A172 (cell line): ENCODE results near the gene NR1H2. TPM values are rescaled to one million over a fixed set of nuclear protein-coding genes. Genes with fewer than 3 reads are reported as not detected.
"Not testable (repeated sequence)": the region's sequence is repeated elsewhere in the genome, so short reads cannot be mapped to it uniquely, and the experiment has no call there.

ENCODE experiments used
- DNase-seq: peaks from one replicate; pipeline ENCODE4 v3.0.0-alpha.2; 2015; ENCODE audit warnings: low spot score
- total RNA-seq: library from RNA; depleted of rRNA; stranded (reverse); fragments of >200 nt; shearing (Covaris generic); gene quantifications from 2 replicates; pipeline ENCODE4 v1.2.3, GENCODE V29; 2014; rRNA removed

NR1H2 gene
- total RNA-seq: 96.8 and 97.3 TPM in 2 replicates

DNA sequence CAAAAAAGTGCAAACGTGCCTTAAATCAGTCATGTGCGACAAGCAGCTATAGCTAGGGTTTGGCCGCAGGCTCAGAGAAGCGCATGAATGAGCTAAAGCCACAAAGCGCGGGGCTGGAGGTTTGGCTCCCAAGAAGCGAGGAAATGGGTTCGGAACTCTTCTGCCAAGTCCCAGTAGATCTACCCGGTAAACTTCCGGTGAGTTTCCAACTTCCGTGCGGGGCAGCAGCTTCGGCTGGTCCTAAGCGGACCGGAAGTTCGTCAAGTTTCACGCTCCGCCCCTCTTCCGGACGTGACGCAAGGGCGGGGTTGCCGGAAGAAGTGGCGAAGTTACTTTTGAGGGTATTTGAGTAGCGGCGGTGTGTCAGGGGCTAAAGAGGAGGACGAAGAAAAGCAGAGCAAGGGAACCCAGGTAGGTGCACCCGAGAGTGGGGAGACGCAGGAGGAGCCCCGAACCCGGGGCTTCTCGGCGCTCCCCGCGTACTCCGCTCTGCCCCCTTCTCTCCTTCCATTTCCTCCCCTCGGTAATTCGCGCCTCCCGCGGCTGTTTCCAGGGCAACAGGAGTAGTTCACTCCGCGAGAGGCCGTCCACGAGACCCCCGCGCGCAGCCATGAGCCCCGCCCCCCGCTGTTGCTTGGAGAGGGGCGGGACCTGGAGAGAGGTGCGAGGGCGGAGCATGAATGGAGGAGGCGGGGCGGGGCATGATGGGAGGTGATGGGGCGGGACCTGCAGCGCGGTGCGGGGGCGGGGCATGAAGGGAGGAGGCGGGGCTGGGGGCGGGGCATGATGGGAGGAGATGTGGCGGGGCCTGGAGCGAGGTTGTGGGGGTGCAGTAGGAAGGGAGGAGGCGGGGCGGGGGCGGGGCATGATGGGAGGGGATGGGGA lies at the start of gene NR1H2:
Gene NR1H2 (plus strand): TSS at position 292 of the 885 bp plus-strand sequence. CDS start 1,149 bp downstream, outside the sequence.
- peak; percentile 97 for DNase-seq

DNA sequence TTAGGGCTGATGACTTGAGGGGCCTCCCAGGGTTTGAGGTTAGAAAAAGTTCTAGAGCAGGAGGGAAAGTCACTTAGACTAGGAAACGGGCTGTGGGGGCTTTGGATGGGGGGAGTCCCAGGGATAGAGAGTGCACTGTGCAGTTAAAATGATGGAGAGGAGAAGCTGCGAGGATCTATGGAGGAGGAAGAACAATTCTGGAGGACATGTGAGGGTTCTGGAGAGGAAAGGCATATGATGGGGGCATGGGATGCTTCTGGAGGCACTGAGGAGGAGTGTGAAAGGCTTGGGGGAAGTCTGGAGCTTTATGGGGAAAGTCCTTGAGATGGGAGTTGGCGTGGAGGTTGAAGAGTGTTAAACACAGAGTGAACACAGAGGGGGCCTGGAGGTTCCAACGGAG lies 49.2 kb upstream of the NR1H2 start:
- no peak for DNase-seq

DNA sequence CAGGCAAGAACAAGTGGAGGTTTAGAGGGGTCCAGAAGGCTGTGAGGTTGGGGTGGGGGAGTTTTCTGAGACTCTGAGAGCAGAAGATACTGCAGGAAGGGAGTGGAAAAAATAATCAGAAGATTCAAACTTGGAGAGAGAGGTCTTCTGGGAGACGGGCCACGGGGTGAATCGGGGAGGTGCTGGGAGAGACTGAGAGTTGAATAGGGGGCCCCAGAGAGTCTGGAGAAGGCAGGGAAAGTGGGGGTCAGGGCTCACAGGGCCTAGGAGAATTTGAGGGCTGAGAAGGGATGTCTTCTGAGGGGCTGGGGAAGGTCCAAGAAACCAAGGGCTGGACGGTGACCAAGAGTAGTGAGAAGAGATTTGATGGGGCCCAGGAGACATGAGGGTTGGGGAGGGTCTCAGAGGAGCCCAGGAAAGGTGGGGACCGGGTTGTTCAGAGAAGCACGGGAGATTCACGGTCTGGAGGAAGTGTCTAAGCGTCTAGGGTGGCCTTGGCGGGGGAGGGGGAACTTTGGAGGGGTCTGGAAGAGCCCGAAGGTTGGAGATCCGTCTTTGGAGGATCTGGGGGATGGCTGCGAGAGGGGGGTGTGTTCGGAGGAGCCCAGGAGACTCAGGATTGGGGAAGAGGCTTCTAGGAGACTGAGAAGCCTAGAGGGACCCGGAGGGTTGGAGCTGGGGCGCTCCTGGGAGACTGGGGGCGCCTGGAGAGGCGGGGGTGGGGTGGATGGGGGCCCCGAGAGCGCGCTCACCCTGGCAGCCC lies 48.6 kb upstream of the NR1H2 start:
- no peak for DNase-seq

DNA sequence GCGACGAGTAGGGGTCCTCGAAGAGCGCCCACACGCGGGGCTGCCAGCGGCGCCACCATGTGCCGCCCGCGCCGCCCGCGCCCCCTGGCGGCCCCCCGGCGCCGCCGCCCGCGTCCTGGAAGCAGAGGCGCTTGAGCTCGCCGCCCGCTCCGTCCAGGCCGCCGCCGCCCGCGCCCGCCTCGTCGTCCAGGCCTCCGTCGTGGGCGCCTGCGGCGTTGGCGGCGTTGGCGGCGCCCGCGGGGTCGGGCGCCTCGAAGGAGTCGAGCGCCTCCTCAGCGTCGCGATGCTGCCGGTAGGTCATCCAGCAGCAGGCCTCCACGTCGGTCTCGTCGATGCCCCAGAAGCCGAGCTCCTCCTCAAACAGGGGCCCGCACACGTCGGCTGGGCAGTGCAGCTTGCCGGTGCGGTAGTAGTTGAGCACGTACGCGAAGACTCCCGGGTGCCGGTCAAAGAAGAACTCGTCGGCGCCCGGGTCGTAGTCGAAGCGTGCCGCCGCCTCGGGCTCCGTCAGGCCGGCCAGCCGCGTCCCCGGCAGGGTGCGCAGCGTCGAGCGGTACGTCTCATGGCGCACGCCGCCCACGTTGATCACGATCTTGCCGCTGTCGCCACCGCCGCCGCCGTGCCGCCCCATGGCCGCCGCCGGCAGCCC lies 47.9 kb upstream of the NR1H2 start:
- no peak for DNase-seq

DNA sequence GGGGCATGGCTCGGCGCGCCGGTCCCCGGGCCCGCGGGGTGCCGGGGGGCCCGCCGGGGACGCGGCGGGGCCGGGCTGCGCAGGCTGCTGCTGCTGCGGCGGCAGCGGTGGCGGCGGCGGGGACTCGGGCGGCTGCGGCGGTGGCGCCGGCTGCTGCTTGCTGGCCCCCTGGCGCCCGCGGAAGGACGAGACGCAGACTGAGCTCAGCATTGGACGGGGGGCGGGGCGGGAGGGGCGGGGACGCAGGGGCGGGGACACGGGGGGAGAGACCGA lies 47.4 kb upstream of the NR1H2 start:
- no peak for DNase-seq

DNA sequence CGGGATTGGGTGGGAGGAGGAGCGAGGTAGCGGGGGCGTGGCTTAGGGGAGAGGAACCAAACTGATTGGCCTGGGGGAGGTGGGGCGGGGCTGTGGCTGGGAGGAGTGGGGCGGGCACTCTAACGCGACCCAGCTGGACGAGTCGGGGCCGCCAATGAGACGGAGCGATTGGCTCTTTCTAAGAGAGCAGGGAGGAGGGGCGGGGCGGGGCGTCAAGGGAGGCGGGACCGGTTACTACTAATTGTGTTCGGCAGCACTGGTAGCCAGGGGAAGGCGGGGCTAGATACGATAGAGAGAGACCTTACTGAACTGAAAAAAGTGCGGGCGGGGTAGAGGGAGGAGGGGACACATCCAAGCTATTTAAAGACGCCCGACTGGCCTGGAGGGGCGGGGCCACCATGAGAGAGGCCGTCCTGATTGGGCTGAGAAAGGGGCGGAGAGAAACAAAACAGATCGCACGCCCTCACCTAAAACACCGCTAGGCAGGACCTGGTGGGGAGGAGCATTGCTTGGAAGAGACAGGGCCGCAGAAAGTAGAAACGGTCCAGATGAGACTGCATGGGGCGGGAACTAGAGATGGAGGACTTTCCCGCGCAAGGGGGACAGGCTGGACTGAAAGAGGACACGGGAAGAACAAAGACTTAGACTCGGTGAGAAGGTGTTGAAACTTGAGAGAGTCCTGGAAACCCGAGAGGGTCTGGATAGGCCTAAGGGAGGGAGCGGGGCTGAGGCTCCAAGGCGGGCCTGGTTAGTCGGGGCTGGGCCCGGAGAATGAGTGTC lies 46.9 kb upstream of the NR1H2 start, which contains the start of gene KCNC3:
Gene KCNC3 (minus strand): TSS at position 232 of the 780 bp plus-strand sequence. CDS start 295 bp downstream, outside the sequence.
- DNase-seq: peak; percentile 100

DNA sequence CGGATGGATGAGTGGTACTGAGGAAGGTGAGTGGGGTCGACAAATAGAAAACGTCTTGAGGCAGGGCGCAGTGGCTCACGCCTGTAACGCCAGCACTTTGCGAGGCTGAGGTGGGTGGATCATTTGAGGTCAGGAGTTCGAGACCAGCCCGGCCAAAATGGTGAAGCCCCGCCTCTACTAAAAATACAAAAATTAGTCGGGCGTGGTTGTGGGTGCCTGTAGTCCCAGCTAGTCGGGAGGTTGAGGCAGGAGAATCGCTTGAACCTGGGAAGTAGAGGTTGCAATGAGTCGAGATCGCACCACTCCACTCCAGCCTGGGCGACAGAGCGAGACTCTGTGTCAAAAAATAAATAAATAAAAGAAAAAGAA lies 46.3 kb upstream of the NR1H2 start:
- not testable (repeated sequence) for DNase-seq

DNA sequence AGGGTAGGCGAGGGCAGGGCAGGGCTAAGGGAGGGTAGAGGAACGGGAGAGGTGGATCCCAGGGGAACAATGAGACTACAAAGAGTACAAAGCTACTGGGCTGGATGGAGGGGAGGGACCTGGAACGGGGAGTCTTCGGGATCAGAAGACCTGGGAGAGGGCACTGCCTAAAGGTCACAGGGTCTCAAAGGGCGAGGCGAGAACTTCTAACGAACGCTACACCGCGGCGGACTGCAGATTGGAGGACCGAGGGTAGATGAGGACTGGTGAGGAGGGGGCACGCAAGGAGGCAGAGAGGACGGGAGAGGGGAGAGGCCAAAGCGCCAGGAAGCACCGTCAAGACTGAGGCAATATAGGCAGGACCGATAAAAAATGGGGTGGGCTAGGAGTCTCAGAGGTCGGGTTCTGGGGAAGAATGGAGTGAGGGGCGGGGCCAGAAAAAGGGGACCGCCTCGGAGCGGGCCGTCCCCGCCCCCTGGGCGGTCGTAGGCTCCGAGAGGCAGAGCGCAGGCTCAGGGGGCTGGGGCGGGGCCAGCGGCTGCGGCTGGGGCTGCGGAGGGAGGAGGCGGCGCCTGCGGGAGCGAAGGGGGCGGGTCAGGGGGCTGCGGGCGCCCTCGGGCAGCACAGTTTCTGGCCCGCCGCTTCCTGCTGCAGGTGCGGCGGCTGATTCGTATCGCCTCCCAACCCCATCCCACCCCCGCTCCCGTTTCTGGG lies 45.7 kb upstream of the NR1H2 start:
- peak; percentile 47 for DNase-seq

DNA sequence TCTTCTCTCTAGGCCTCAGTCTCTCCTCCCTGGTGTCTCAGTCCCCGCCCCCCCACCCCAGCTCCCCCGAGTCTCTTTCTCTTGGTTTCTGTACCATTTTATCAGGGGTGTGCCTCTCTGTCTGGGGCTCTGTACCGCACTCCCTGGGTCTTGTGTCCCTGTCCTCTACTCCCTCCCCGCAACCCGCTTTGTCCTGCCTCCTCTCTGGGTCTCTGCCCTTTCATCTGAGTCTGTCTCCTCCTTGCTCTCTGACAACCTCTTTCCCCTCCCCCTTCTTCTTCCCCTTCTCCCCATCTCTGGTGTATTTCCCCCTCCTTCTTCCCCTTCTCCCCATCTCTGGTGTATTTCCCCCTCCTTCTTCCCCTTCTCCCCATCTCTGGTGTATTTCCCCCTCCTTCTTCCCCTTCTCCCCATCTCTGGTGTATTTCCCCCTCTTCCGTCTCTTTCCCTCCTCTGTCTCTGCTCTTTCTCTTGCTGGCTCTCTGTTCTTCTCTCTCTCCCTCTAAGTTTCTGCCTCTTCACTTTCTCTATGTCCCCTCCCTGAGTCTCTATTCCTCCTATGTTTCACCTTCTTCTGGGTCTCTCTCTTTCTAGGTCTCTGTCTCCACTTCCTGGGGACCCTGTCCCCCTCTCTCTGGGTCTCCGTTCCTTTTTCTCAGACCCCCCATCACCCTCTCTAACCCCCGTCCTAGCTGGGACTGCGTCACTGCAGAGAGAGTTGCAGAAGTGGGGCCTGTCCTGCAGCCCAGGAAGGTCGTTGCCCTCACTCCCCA lies 44.9 kb upstream of the NR1H2 start:
- DNase-seq: no peak

DNA sequence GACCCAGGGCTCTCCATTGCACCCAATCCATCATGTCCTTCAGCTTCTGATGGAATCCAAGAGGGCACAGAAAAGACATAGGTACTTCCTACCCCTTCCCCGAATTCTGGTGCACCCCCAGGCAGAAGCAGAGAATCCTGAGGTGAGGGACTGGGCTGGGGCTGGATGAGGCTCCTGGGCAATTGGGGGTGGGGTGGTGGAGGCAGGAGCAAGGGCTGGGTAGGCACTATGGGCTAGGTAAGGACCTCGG lies 44.3 kb upstream of the NR1H2 start:
- DNase-seq: no peak

DNA sequence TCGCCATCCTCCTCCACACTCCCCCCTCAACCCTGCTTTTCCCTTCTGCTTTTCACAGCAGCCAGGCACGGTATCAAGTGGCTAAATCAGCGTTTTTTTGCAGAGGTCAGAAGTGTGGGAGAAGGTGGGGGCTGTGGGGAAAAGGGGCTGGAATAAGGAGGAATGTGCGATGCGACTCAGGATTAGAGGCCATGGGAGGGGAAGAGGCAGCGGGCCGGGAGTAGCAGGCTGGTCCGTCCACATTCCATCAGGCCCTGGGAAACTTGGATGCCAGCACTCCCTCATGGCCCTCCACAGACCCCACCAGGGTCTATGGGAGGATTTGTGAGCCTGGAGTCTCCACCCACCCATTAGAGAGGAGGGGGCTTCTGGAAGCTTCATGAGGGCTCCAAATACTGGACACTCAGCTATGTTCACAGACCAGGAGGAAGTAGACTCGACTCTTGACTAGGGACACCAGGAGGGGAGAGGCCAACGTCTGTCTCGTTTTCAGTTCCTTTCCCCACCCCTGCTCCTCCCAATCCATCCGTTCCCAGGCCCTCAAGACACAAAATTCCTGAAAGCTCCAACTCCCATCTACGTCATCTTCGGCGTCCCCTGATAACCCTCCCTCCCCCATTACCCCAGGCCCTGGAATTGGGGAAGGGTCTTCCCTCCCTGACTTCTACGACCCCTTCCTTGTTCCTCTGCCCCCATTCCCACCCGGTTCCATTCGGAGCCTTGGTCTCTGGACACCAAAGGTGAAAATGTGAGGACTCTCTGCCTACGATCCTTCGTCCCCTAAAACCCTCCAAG lies 43.8 kb upstream of the NR1H2 start:
- no peak for DNase-seq

DNA sequence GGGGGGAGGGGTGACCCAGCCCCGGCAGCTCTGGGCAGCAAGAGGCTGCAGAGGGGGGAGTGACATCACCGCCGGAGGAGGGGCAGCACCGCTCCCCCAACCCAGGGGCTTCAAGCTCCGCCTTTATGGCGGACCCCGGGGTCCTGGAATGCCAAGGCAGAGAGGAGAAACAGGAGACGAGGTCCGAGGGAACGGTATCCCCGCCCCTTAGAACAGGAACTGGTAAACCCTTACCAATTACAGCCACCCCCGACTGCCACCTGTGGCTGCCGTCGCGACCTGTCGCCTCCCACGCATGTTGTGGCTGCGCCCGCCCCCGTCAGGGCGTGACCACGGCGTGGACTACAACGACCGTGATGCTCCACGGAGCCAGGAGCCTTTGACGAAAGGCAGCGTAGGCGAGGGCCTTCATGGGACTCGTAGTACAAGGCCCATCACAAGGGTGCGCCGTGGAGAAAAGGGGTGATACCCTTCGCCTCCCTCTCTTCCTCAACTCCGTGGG lies 43.0 kb upstream of the NR1H2 start:
- peak; percentile 92 for DNase-seq

DNA sequence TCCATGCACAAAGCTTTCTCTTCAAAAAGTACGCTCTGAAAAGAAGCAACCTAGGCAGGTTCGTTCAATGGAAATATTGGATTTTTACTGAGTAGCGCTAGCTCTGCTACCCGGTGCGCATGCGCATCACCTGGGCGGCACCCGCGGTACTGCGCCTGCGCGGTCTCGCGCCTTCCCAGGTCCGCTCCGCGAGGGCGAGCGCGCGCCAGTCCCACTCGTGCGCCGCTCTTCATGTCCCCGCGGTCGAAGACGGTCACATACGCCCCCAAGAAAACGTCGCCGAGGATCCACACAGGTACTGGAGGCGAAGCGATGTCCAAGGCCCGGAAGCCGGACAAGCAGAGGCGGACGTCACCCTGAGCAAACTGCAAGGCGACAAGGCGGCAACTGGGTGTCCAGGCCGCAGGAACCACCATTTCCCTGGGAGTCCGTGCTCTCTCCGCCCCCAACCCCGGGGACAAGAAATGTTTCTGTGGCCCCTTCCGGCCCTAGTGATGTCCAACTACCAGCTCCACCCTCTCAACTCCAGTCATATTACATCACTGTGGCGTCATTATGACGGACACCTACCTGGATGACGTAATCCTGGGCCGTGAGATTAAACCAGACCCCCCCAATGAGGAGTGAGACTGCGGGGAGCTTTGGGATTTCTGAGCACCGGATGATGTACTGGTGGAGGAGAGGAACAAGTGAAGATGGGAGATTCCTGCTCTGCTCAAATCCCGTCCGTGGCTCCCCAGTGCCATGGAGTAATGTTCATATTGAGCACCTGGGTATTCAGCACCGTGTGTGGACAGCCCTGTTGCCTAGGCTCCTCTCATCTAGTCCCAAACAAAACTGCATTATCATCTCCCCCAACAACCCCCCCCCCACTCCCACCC lies 42.3 kb upstream of the NR1H2 start:
- DNase-seq: no peak

DNA sequence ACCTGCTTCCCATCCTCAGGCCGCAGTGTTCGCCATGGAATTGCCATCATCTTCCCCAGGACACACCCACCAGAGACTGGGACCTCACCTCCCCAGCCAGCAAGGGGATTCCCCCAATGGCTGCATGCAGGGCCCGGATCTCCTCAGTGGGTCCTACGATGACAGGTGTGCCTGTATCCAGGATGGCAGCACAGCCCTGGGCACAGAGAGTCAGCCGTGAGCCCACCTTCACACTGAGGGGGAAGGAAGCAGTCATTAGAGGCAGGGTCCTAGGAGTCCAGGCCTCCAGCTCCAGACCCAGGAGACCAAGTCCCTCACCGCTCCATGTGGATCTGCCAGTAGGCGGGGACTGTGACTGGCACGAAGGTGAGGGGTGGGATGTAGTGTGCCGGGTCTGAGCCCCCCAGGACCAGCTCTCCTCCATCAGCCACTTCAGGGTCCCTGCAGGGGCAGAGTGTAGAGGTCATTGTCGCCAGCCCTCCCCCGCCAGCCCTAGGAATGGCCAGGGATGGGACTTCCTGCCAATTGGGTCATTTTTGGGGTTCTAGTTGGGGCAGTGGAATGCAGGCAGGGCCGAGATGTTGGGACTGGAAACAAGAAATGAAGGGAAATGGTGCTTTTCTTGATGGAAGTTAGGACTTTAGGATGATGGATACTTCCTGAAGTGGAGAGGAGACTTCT lies 41.4 kb upstream of the NR1H2 start:
- DNase-seq: no peak

DNA sequence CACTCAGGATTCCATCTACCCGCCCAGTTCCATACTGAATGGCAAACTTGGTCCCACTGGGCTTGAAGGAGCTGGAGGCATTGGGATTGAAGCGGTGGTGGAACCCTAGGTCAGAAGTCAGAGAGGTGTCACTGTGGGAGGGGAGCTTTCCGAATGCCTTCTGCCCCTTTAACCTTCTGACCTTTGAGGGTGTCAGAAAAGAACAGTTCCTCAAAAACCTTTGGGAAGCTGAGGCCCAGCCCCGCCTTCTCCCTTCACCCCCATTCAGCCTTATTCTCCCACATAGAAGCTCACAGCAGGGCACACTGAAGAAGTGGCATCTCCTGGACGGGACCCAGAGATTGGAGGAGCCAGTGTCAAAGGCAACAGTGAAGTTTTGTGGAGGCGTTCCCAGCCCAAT lies 39.2 kb upstream of the NR1H2 start:
- not testable (repeated sequence) for DNase-seq

DNA sequence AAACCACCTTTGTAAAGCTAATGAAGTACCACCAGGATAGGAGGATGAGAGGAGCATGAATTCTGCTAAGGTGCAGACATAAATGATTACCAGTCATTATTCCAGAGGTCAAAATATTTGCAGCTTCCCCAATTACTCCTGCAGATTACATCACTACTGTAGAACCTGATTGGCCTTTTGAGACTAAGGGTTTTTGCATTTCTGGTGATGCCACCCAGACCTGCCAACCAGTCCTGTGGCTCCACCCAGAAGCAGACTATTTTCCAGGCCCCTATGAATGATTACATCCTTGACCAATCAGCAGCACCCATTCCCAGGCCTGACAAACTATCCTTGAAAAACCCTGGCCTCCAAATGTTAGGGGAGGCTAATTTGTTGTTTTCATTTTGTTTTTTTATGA lies 35.9 kb upstream of the NR1H2 start:
- DNase-seq: no peak

DNA sequence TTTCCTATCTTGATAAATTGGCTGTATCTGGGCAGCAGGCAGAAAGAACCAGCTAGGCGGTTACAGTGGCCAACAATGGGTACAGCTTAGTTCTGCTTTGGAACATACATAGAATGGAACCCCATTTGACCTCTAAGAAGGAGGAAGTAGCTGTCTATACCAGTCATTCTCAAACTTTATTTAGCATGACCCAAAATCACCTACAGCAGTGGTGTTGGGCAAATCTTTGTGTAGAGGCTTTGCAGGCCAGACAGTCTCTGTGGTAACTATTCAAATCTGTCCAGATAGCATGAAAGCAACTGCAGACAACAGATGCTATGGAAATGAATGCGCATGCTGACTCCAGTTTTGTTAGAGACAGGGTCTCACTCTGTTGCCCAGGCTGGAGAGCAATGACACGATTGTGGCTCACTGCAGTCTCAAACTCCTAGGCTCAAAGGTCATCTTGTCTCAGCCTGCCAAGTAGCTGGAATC lies 35.1 kb upstream of the NR1H2 start:
- DNase-seq: no peak
